GM23338 (cell line): ENCODE data around the gene RNF151.

ENCODE experiments used
- CREB1 ChIP-seq: fragments of 250-450 bp; sonication (Bioruptor Pico); IDR thresholded peaks from 2 replicates; pipeline ENCODE4 v1.5.0; 2020; ENCODE audit warnings: low read depth, mild to moderate bottlenecking, moderate library complexity
- CTCF ChIP-seq, 2 experiments: fragments of 200-600 bp in 1 of 2; sonication (generic) in 1 of 2; conservative IDR thresholded peaks; 2 replicates each; pipeline versions ENCODE4 v1.5.1 to v1.6.1; 2016 to 2017; ENCODE audit warnings: antibody characterized with exemption in 2 of 2, low read depth in 2 of 2, mild to moderate bottlenecking in 2 of 2, moderate library complexity in 1 of 2
- ETS1 ChIP-seq: IDR thresholded peaks from 2 replicates; pipeline ENCODE4 v1.6.1; 2016; ENCODE audit warnings: antibody characterized with exemption
- EZH2 ChIP-seq: fragments of 200-600 bp; sonication (generic); IDR thresholded peaks from one replicate; pipeline ENCODE4 v1.8.0; 2017; ENCODE audit warnings: antibody characterized with exemption, mild to moderate bottlenecking, low read depth; ENCODE audit not compliant: unreplicated experiment
- EZH2phosphoT487 ChIP-seq: fragments of 200-600 bp; sonication (generic); IDR thresholded peaks from one replicate; pipeline ENCODE4 v1.8.1; 2018; ENCODE audit warnings: antibody characterized with exemption; ENCODE audit not compliant: unreplicated experiment
- JUNB ChIP-seq: IDR thresholded peaks from one replicate; pipeline ENCODE4 v1.6.1; 2016; ENCODE audit warnings: antibody characterized with exemption; ENCODE audit not compliant: unreplicated experiment
- NANOG ChIP-seq: IDR thresholded peaks from 2 replicates; pipeline ENCODE4 v1.6.1; 2016; ENCODE audit warnings: antibody characterized with exemption, borderline replicate concordance
- POLR2AphosphoS5 ChIP-seq: IDR thresholded peaks from 2 replicates; pipeline ENCODE4 v1.6.1; 2016; ENCODE audit warnings: antibody characterized with exemption, low read depth
- REST ChIP-seq: IDR thresholded peaks from one replicate; pipeline ENCODE4 v1.6.1; 2018; ENCODE audit warnings: antibody characterized with exemption; ENCODE audit not compliant: unreplicated experiment
- STAT1 ChIP-seq: IDR thresholded peaks from one replicate; pipeline ENCODE4 v1.6.1; 2016; ENCODE audit warnings: antibody characterized with exemption; ENCODE audit not compliant: unreplicated experiment
- ZNF114 ChIP-seq: fragments of 250-450 bp; sonication (Bioruptor Pico); IDR thresholded peaks from 2 replicates; pipeline ENCODE4 v1.5.0; 2020; ENCODE audit warnings: mild to moderate bottlenecking, moderate library complexity
- ZNF331 ChIP-seq: fragments of 250-450 bp; sonication (Bioruptor Pico); IDR thresholded peaks from 2 replicates; pipeline ENCODE4 v1.5.0; 2020; ENCODE audit warnings: low read depth, mild to moderate bottlenecking, moderate library complexity

- TF ChIP-seq CTCF (conservative IDR thresholded peaks at IDR 0.05; ENCODE audit: low read depth in 2 of 2) = no peak
- TF ChIP-seq EZH2phosphoT487 = no peak
- no peak for TF ChIP-seq EZH2
- TF ChIP-seq POLR2AphosphoS5 = no peak
- TF ChIP-seq REST = no peak
- no peak for TF ChIP-seq JUNB
- TF ChIP-seq ZNF114 (CRISPR knock-in tag) = no peak
- no peak for TF ChIP-seq CREB1 (CRISPR knock-in tag)
- no peak for TF ChIP-seq ETS1
- no peak for TF ChIP-seq NANOG
- no peak for TF ChIP-seq STAT1
- TF ChIP-seq ZNF331 (CRISPR knock-in tag) = no peak
Measured at GRCh38 chr16:2001035-2001434, 34.4 kb downstream of the RNF151 start.
